Stomach (tissue), 9 donors: Measurements from ENCODE around the gene DIS3L2. TPM values are rescaled to one million over a fixed set of nuclear protein-coding genes. Genes with fewer than 3 reads are reported as not detected.

Experiments
- DNase-seq, 2 donors: peaks; one replicate each; pipeline versions ENCODE4 v3.0.0 to v3.0.0-alpha.2; 2013 to 2019
- H3K27ac ChIP-seq, 5 donors: fragments of 200-600 bp in 4 of 5; sonication (generic) in 4 of 5; one replicate each; pipeline ENCODE4 v1.5.1; 2013 to 2019; ENCODE audit warnings: mild to moderate bottlenecking in 1 of 5, moderate library complexity in 1 of 5
- H3K27me3 ChIP-seq, 3 donors: fragments of 200-600 bp; sonication (generic); one replicate each; pipeline ENCODE4 v1.5.1; 2017 to 2019; ENCODE audit warnings: mixed run types in 1 of 3
- H3K36me3 ChIP-seq, 4 donors: fragments of 200-600 bp; sonication (generic); 1 replicate in 3 of 4; 2 replicates in 1 of 4; pipeline ENCODE4 v1.5.1; 2016 to 2019
- H3K4me1 ChIP-seq, 4 donors: fragments of 200-600 bp; sonication (generic); one replicate each; pipeline ENCODE4 v1.5.1; 2016 to 2019
- H3K4me3 ChIP-seq, 4 donors: fragments of 200-600 bp; sonication (generic) in 3 of 4; one replicate each; pipeline ENCODE4 v1.5.1; 2016 to 2019; ENCODE audit warnings: mild to moderate bottlenecking in 1 of 4
- H3K9me3 ChIP-seq, 4 donors: fragments of 200-600 bp; sonication (generic); one replicate each; pipeline ENCODE4 v1.5.1; 2016 to 2019
- CTCF ChIP-seq, 7 experiments: fragments of 450-650 bp in 4 of 7; fragments of 200-600 bp in 3 of 7; sonication (generic) in 3 of 7; IDR thresholded peaks; one replicate each; pipeline ENCODE4 v1.5.1; 2016 to 2019; ENCODE audit warnings: antibody characterized with exemption in 7 of 7, control low read depth in 2 of 7, mild to moderate bottlenecking in 1 of 7
- EP300 ChIP-seq: sonication (generic); formaldehyde crosslinking; IDR thresholded peaks from one replicate; pipeline ENCODE4 v1.6.1; 2017; ENCODE audit warnings: antibody characterized with exemption
- POLR2A ChIP-seq, 4 donors: fragments of 450-650 bp; IDR thresholded peaks; one replicate each; pipeline ENCODE4 v1.6.1; 2016; ENCODE audit warnings: antibody characterized with exemption in 4 of 4, control low read depth in 2 of 4, mild to moderate bottlenecking in 1 of 4, moderate library complexity in 1 of 4
- POLR2AphosphoS5 ChIP-seq, 3 donors: sonication (generic); formaldehyde crosslinking; IDR thresholded peaks; one replicate each; pipeline ENCODE4 v1.6.1; 2016; ENCODE audit warnings: antibody characterized with exemption in 3 of 3
- WGBS, 5 donors: extraction: QIAGEN DNeasy Blood & Tissue Kit in 3 of 5; methylation state at CpG; one replicate each; pipeline versions ENCODE4 v1.1.5 to v1.1.7; 2013 to 2018; 5-methylcytosine and 5-hydroxymethylcytosine counted together
- intact Hi-C: fragments of 100-400 bp; cut with DNase I; formaldehyde crosslinking; loops from one replicate; pipeline ENCODE4 v1.15.1; 2023; ENCODE audit warnings: low total_unique reads
- polyA plus RNA-seq, 3 donors: library from polyadenylated mRNA; stranded (reverse); fragments of 200-250 nt; gene quantifications; one replicate each; pipeline ENCODE4 v1.2.3, GENCODE V29; 2013
- total RNA-seq, 5 donors: library from RNA; depleted of rRNA; stranded (reverse); fragments of >200 nt; gene quantifications; one replicate each; pipeline versions ENCODE4 v1.1.0 to v1.2.3, GENCODE V29; 2014 to 2016
- donor health status: healthy with polysubstance abuse.
- donor health status: Bipolar disorder and iron deficiency.
- donor health status: healthy.

The DIS3L2 gene
- total and polyA plus RNA-seq, 8 donors = 10.4 to 124 (median 26.8) TPM

DNA sequence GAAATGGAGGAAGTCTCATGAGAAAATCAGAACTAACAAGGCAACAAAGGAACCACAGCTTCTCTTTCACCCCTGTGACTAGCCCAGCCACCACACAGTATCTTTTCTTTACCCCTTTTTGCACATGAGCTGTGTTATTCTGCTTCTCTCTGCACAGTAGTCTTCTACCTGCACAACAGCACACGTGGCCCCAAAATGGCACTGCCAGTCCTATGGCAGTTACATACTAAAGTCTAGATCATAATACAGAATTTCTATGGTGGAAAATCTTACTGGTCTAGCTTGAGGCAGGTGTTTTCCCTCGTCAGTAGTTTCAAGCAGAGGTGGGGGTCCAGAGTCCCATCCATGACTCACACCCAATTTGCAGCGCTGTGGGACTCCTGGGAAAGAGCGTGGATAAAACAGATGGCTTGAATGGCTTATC lies 177.7 kb downstream of the DIS3L2 start:
- WGBS, 5 donors = 90 to 98% (median 96%) methylated on average over 4 of the region's 4 CpGs
- Histone ChIP-seq H3K4me3 (no peak overlapping the region), H3K9me3 (no peaks in the 10 kb centered on the region), H3K4me1 (no peaks in the 10 kb centered on the region), H3K27me3 (no peaks in the 10 kb centered on the region), H3K27ac (no peak overlapping the region), H3K36me3 (peaks cover 0 to 16% (median 8%) of the 10 kb centered on the region in 4 donors)
- DNase-seq = no peak
- TF ChIP-seq EP300 (no peak), POLR2AphosphoS5 (IDR thresholded peaks at IDR 0.05) (no peak), CTCF (IDR thresholded peaks at IDR 0.05) (no peak), POLR2A (IDR thresholded peaks at IDR 0.05) (no peak)
- intact Hi-C loops = loop anchor here (10.0 kb wide), 1 partner anchor 214 kb away; the partner anchor contains the start of gene NPPC

GRCh38 chr2:232139786-232140562 lies 178.5 kb downstream of the DIS3L2 start:
- intact Hi-C loops = loop anchor here (10.0 kb wide), 1 partner anchor 215 kb away; the partner anchor contains the start of gene NPPC
- H3K27me3 ChIP-seq = no peaks in the 10 kb centered on the region
- TF ChIP-seq CTCF (IDR thresholded peaks at IDR 0.05) = no peak
- TF ChIP-seq EP300 = no peak
- TF ChIP-seq POLR2A (IDR thresholded peaks at IDR 0.05) = no peak
- no peak for DNase-seq
- peaks cover 0 to 22% (median 11%) of the 10 kb centered on the region in 4 donors for H3K36me3 ChIP-seq
- no peak overlapping the region for H3K27ac ChIP-seq
- 87 to 95% (median 92%) methylated on average over 2 of the region's 2 CpGs for WGBS, 5 donors
- H3K4me1 ChIP-seq = no peaks in the 10 kb centered on the region
- no peaks in the 10 kb centered on the region for H3K9me3 ChIP-seq
- no peak overlapping the region for H3K4me3 ChIP-seq

DNA sequence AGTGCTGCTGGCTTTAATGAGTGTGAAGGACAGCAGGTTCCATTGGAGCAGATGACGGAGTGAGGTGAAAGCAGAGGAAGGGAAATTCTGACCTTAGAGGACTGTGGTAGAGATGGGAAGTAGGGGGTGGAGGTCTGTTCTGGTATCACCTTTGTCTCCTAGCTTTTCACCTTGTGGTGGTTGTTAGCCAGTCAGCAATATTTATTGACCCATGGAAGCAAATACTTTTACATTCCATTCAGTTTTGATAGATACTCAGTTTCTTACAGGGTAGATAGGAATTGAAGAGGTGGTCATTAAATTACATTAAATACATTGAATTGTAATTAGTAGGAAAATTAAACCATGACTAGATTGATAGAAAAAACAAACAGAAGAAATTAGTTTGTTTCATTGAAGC lies 180.1 kb downstream of the DIS3L2 start:
- 87 to 100% (median 94%) methylated on average over 1 of the region's 1 CpG for WGBS, 5 donors
- no peaks in the 10 kb centered on the region for H3K4me1 ChIP-seq
- H3K4me3 ChIP-seq = no peak overlapping the region
- peaks cover 0 to 20% (median 12%) of the 10 kb centered on the region in 4 donors for H3K36me3 ChIP-seq
- no peak for DNase-seq
- intact Hi-C loops = no loop called here
- TF ChIP-seq POLR2A (IDR thresholded peaks at IDR 0.05) (no peak), POLR2AphosphoS5 (IDR thresholded peaks at IDR 0.05) (no peak), EP300 (no peak), CTCF (IDR thresholded peaks at IDR 0.05) (no peak)
- H3K9me3 ChIP-seq = no peaks in the 10 kb centered on the region
- no peaks in the 10 kb centered on the region for H3K27me3 ChIP-seq
- H3K27ac ChIP-seq = no peak overlapping the region

GRCh38 chr2:232142049-232142448 lies 180.5 kb downstream of the DIS3L2 start:
- no peaks in the 10 kb centered on the region for H3K27me3 ChIP-seq
- no peaks in the 10 kb centered on the region for H3K4me1 ChIP-seq
- no peak overlapping the region for H3K4me3 ChIP-seq
- 44 to 58% (median 50%) methylated on average over 3 of the region's 3 CpGs for WGBS, 5 donors
- peaks cover 0 to 15% (median 8%) of the 10 kb centered on the region in 4 donors for H3K36me3 ChIP-seq
- peak in 5 of 7 experiments; percentile 34 to 63 (median 42) for TF ChIP-seq CTCF (IDR thresholded peaks at IDR 0.05)
- no peak for TF ChIP-seq EP300
- H3K27ac ChIP-seq = no peak overlapping the region
- peak in 1 of 2 donors; percentile 72 for DNase-seq
- intact Hi-C loops = no loop called here
- H3K9me3 ChIP-seq = no peaks in the 10 kb centered on the region
